Adipose tissue (tissue), 3 donors: ENCODE measurements around the gene EFNA2. TPM values are rescaled to one million over a fixed set of nuclear protein-coding genes. Genes with fewer than 3 reads are reported as not detected.

Experiments
- H3K27ac ChIP-seq: one replicate; pipeline ENCODE4 v1.5.1; 2013; ENCODE audit warnings: low read depth, low read length
- WGBS, 3 donors: extraction: QIAGEN DNeasy Blood & Tissue Kit; methylation state at CpG; one replicate each; pipeline ENCODE4 v1.1.7; 2013; 5-methylcytosine and 5-hydroxymethylcytosine counted together
- polyA plus RNA-seq, 3 donors: library from polyadenylated mRNA; stranded (reverse); fragments of 200-250 nt; gene quantifications; one replicate each; pipeline ENCODE4 v1.2.3, GENCODE V29; 2013
- donor health status: healthy with polysubstance abuse.
- donor health status: Bipolar disorder and iron deficiency.
- donor health status: healthy.

The EFNA2 gene
- polyA plus RNA-seq, 3 donors = not detected

DNA sequence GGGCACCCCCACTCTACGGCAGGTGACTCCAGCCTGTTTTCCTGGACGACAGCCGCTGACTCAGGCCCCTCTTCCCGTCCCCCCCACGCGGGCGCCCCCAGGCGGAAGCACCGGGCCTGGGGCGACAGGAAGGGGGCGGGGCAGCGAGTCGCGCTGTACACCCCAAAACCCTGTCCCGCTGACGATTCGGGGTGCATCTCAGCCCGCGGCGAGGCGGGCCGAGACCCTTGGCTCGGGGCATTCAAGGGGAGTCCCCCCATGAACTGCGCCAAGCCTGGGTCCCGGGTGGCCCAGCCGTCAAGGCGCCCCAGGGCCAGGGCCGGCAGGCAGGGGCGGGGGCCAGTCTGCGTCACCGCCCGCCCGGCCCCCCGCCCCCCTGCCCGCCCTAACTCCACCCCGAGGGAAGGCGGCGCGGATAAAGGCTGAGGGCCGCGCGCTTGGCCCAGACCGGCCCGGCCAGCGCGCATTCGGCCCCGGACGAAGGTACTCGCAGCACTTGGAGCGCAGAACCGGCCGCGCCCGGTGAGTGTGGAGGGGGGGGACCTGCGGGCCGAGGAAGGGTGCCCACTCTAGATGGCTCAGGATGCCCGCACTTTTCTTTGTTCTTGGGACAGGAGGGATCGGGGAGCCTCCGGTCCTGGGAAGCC lies 37.4 kb upstream of the EFNA2 start, which contains the start of gene MIDN:
MIDN (plus strand) TSS at position 445 of the 647 bp plus-strand sequence. CDS start 1,714 bp downstream, outside the sequence.
- peak within 1 kb of the TSS; percentile 88 for H3K27ac ChIP-seq
- WGBS, 3 donors = 1 to 2% (median 1%) methylated on average over 54 to 60 of the region's 60 CpGs

DNA sequence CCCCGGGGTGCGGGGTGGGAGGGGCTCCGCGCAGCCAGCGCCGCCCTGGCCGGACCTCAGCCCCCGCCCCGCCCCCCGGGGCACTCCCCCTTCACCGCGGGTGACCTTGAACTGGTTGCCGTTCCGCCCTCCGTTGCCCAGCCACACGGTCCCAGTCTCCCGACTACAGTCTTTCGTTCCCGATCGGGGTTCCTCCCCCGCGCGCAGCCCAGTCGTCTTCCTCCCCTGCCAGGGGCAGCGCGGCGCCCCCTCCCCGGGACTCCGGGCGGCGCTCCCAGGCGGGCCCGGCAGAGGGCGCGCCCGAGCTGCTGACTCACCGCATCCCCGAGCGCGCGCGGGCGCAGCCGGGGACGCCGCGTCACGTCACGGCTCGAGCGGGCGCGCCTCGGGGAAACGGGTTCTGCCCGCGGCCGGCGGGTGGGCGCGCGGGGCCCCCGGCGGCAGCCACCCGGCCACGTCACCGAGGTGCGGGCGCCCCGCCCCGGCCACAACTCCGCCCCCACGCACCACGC lies 36.8 kb upstream of the EFNA2 start:
- 0 to 1% (median 1%) methylated on average over 12 to 74 of the region's 74 CpGs for WGBS, 3 donors
- peak overlapping the region; percentile 88 for H3K27ac ChIP-seq

DNA sequence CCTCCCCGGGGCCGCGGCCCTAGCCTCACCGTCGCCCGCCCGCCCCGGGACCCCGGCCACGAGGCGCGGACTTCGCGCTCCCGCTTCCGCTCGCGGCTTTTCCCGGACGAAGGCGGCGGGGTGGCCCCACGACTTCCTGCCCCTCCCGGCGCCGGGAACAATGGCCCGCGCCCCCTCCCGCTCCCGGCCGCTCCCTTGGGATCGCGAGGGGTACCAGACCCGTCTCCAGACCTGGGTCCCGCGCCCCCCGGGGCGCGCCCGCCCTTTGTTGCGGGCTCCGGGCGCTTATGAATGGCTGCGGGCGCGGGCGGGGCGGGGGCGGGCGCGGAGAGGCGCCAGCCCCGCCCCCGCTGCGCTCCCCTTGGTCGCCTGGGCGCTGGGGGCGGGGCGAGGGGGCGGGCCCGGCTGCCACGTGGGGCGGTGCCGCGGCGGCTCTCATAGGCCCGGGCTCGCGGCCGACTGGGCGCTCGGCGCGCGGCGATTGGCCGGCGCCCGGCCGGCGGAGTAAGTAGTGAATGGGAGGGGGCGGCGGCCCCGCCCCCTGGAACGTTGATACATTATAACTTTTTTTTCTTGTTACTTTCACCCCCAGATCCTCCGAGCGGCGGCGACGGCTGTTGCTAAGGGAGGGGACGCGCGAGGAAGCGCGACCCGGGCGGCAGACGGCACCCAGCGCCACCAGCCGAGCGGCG lies 36.2 kb upstream of the EFNA2 start:
- WGBS, 3 donors = 0% methylated on average over 44 to 102 of the region's 102 CpGs
- H3K27ac ChIP-seq = peak overlapping the region; percentile 99

DNA sequence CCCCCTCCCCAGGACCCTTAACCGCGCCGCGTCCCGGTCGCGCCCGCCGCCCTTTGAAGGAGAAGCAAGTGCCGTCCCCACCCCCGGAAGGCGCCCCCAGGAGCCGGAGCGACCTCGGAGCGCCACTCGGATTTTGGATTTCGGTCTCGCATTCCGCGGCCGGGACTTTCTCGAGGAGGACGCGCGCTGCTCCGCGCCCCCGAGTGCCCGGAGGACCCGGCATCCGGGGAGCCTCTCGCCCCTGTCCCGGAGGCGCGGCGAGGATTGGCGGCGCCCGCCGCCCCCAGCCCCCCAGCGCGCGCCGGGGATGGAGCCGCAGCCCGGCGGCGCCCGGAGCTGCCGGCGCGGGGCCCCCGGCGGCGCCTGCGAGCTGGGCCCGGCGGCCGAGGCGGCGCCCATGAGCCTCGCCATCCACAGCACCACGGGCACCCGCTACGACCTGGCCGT lies 35.7 kb upstream of the EFNA2 start:
- 0% methylated on average over 54 to 67 of the region's 67 CpGs for WGBS, 3 donors
- peak overlapping the region; percentile 99 for H3K27ac ChIP-seq

DNA sequence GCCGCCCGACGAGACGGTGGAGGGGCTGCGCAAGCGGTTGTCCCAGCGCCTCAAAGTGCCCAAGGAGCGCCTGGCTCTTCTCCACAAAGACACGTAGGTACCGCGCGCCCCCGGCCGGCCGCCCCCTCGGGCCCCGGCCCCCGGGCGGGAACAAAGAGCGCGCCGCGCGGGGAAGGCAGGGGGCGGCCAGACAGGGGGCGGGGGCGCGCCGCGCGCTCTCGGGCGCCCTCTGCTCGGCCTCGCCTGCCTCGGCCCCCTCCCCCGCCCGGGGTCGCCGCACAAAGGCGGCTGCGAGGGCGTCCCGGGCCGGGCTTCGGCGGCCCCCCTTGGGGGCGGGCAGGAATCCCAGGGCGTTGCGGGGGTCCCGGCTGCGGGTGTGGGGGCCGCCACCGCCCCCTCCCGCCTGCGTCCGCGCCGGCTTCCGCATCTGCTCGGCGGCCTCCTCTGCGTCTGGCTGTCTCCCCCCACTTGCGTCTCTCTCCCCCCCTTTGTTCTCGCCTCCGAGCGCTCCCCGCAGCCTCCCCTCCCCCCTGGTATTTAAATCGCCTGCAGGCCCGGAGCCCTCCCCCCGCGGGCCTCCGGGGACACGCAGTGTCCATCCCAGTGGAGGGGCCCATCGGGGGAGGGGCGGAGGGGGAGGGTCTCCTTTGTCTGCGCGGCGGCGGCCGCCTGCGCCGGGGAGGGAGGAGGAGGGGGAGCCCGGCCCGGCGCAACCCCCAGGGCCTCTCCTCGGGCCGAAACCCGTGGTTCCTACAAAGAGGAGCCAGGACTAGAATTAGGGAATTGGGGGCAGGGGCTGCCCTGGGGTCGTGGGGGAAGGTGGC lies 35.0 kb upstream of the EFNA2 start:
- 0 to 1% (median 1%) methylated on average over 47 to 85 of the region's 90 CpGs for WGBS, 3 donors

DNA sequence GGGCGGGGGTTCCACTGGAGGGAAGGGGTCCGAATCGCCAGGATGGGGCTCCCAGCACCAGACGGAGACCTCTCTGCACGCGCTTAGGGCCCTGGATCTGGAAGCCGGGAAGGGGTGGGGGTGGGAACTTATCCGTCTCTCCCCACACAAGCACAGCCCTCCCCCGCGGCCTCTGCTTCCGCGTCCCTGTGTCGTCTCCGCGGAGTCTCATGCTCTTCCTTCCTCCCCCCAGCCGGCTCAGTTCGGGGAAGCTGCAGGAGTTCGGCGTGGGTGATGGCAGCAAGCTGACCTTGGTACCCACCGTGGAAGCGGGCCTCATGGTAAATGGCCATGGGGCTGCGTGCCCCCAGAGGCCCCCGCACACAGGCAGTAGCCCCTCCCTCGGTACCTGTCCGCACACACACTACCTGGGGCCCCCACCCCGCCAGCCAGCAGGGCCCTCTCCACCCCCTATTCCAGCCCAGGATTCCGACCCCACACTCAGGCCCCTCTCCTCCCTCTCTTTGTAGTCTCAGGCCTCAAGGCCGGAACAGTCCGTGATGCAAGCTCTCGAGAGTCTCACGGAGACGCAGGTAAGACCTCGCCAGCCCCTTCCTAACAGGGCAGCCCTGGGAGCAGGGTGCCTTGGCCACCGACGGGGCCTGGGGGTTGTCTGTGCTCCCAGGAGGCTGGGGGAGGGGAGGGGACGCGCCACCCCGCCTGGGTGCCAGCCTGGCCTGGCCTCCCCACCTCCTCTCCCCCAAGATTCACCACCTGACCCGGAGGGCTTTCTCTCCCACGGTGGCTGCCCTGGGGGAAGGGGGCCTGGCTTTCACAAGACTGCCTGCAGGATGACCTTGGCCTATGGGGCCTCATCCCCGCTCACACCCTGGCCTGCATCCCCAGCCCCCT lies 34.1 kb upstream of the EFNA2 start:
- WGBS, 3 donors = 2 to 3% (median 2%) methylated on average over 28 to 41 of the region's 41 CpGs
- H3K27ac ChIP-seq = peak overlapping the region; percentile 99

More for the DNA sequence above, 35.0 kb upstream of the EFNA2 start:
- peak overlapping the region; percentile 99 for H3K27ac ChIP-seq

DNA sequence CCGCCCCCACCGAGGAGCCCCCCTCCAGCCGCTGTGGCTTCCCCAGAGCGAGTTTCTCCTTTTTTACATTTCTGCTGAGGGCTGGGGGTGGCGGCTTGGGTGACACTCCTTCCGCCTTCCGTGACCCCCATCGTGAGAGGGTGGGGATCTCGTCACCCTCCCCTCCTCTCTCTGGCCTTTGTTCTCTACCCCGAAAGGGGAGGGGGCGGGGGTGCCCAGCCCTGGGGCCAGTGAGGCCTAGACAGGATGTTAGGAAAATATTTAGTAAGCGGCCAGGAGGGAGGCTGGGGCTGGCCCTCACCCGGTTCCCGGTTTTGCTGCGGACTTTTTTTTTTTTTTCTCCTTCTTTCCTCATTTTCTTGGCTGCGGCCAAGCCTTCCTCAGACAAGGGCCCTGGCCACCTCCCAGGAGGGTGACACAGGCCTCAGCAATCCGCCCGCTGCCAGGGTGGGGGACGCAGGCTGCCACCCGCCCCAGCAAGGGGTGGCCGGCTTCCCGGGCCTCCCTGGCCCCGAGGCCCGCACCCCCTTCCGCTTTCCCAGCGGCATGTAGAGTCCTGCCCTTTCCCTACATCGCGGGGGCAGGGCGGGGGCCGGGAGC lies 33.4 kb upstream of the EFNA2 start:
- 0 to 2% (median 0%) methylated on average over 27 to 30 of the region's 30 CpGs for WGBS, 3 donors
- H3K27ac ChIP-seq = peak overlapping the region; percentile 99

DNA sequence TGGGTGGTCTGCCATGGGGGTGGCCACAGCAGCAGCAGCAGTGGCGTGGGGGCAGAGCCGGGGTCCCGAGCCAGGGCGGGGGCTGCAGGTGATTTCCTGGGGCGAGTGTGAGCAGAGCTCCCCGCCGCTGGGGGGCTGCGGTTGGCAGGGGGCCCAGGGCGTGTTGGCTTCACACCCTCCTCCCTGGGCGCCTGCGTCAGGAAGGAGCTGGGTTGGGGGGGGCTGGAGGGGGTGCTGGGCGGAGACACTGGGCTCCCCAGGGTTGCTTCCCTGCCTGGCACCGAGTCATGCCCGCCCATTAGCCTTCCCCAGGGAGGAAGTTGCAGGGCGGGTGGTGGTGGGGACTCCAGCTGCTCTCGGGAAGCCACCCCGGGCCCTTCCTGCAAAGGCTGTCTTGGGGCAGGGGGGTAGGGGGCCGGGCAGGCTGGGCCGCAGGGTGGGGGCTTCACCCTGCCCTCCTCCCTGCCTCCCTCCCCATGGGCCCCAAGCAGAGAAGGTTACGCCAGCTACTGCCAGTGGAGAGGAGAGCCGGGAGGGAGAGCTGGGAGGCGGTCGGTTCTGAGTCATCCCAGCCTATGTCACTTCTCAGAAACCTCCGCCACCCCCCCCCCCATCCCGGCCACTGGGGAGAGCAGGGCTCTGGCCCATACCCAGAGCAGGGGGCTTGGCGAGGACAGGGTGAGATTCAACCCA lies 32.7 kb upstream of the EFNA2 start:
- H3K27ac ChIP-seq = peak overlapping the region; percentile 99
- WGBS, 3 donors = 0 to 2% (median 1%) methylated on average over 15 to 26 of the region's 26 CpGs

DNA sequence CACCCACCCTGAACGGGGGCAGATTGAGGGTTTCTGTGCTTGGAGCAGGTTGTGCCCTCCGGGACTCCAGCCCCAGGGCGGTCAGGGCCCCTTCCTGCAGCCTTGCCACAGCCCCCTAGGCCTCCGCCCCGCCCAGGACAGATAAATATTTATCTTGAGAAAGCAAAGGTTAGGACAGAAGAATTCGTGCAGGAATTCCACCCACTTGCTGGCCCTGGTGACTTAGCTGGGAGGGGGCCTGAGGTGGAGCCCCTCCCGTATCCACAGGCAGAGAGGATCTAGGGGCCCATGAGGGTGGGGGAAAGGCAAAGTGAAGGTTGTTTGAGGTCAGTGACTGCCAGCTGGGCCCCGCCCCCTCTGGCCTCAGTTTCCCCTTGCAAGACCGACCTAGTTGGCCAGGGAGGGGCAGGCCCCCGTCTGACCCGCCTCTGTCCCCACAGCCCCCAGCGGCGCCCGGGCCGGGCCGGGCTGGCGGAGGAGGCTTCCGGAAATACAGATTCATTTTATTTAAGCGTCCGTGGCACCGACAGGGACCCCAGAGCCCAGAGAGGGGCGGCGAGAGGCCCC lies 32.1 kb upstream of the EFNA2 start:
- WGBS, 3 donors = 19 to 41% (median 21%) methylated on average over 16 to 23 of the region's 23 CpGs
- H3K27ac ChIP-seq = peak overlapping the region; percentile 97

DNA sequence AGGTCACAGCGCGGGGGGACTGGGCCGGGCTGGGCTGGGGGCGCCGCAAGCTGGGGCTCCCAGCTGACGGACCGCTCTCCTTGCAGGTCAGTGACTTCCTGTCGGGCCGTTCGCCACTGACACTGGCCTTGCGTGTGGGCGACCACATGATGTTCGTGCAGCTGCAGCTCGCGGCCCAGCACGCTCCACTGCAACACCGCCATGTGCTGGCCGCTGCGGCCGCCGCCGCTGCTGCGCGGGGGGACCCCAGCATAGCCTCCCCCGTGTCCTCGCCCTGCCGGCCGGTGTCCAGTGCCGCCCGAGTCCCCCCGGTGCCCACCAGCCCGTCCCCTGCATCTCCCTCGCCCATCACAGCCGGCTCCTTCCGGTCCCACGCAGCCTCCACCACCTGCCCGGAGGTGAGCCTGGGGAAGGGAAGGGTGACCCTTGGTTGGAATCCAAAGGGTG lies 31.6 kb upstream of the EFNA2 start:
- 64 to 82% (median 72%) methylated on average over 36 to 37 of the region's 37 CpGs for WGBS, 3 donors
- H3K27ac ChIP-seq = peak overlapping the region; percentile 97

DNA sequence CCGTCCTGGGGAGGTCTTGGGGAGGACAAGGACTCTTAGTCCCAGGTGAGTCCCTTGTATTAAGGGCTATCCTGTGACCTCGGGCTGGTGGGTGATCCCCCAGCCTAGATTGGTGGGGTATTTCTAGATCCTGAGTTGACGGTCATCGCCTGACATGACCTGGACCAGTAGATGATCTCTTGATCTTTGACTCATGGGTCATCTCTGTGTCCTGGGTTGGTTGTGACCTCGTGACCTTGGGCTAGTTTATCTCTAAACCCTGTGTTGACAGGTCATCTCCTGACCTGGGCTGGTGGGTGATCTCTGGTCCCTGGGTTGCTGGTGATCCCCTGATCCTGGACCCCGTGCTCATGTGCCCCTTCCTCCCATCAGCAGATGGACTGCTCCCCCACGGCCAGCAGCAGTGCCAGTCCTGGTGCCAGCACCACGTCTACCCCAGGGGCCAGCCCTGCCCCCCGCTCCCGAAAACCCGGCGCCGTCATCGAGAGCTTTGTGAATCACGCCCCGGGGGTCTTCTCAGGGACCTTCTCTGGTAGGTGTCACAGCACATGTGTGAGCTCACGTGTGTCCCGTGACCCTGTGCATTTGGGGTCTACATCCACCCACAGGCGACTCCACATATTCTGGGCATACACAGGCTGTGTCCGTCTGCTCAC lies 31.0 kb upstream of the EFNA2 start:
- 85 to 90% (median 87%) methylated on average over 19 to 20 of the region's 20 CpGs for WGBS, 3 donors
- peak overlapping the region; percentile 57 for H3K27ac ChIP-seq

DNA sequence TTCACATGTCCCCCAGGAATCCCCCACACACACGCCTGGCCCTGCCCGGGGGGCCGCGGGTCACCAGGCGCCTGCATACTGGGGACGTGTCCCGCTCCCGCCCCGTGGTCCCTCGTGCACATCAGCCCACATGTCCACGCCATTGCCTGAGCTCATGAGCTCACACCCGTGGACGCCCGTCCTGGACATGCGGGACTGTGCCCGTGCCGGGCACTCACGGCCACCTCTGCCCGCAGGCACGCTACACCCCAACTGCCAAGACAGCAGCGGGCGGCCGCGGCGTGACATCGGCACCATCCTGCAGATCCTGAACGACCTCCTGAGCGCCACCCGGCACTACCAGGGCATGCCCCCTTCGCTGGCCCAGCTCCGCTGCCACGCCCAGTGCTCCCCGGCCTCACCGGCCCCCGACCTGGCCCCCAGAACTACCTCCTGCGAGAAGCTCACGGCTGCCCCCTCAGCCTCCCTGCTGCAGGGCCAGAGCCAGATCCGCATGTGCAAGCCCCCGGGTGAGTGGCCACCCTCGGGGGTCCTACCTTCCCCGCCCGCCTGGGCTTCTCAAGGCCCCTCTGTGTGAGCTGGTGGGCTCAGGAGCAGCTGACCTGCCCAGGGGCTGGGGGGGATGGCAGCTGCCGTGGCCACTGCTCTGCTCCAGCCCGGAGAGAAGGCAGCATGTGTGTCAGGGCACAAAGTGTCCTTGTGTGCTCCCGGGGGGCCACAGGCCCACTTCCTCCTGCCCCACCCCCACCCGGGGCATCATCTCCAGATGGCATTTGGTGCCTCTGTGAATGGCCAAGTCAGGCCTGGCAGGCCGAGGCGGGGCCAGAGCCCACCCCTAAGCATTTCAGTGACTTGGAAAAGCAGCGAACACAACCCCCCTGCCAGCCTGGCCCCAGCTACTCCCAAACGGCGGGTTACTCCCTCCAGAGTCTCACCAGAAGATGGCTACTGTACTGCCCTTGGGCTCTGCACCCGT lies 30.2 kb upstream of the EFNA2 start:
- WGBS, 3 donors = 79 to 89% (median 88%) methylated on average over 49 to 52 of the region's 52 CpGs
- peak overlapping the region; percentile 19 for H3K27ac ChIP-seq

DNA sequence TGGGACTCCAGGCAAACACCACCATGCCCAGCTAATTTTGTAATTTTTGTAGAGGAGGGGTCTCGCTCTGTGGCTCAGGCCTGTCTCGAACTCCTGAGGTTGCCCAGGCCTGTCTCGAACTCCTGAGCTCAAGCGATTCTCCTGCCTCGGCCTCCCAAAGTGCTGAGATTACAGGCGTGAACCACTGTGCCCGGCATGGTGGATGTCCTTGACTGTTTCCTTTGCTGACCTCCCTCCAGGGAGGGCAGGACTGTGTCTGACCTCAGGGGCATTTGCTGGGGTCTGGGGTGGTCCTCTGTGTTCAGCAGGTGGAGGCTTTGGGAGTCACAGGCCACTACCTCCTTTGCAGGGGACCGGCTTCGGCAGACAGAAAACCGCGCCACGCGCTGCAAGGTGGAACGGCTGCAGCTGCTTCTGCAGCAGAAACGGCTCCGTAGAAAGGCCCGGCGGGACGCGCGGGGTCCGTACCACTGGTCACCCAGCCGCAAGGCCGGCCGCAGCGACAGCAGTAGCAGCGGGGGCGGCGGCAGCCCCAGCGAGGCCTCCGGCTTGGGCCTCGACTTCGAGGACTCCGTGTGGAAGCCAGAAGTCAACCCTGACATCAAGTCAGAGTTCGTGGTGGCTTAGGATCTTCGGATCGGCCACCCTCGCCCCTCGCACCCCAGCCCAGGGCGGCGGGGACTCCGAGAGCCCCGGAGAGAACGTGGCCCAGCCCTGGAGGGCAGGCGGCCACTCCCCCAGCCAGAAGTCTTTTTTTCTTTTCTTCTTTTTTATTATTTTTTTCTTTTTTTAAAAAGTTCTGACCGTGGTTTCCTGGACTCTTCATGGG lies 28.8 kb upstream of the EFNA2 start:
- H3K27ac ChIP-seq = no peak overlapping the region
- 78 to 88% (median 84%) methylated on average over 46 of the region's 46 CpGs for WGBS, 3 donors

DNA sequence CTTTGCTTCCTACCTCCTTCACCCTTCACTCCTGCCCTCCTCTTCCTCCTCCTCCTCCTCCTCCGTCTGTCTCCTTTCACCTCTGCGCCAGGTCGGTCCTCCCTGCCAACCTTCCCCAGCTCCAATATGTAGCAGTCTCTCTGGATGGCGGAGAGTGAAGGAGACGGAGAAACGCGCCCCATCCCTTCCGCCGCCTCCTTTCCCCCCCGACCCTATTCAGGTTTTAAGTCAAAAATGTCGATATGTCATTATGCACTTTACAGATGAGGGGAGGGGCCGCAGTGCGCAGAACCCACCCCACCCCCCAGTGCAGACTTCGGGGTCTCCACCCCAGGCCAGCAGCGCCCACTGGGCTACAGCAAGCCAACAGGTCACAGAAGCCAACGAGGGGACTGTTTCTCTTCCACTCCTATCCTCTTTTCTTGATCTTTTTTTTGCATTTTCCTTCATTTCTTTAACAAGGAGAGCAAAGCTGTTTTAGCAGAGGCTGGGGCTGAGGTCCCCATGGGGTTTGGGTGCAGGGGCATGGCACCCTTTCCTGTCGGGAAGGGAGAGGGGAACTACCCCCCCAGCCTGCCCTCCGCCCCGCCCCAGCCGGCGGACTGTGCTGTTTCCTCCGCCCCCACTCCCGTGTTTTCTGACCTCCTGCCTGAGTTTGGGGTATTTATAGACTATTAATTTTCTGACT lies 28.1 kb upstream of the EFNA2 start:
- 57 to 67% (median 61%) methylated on average over 23 of the region's 23 CpGs for WGBS, 3 donors
- peak overlapping the region; percentile 22 for H3K27ac ChIP-seq
